Stimulated activated CD8-positive, alpha-beta memory T cell treated with anti-CD3 and anti-CD28 coated beads, Interleukin-7, amount 100 ng/mL, for 48 hours (primary cell): ENCODE measurements around the gene NOXO1.
A peak's percentile ranks its signal among the peaks of the same experiment; 100 is the strongest.
"Not testable (repeated sequence)": the region's sequence is repeated elsewhere in the genome, so short reads cannot be mapped to it uniquely, and the experiment has no call there.

ENCODE experiments used
- DNase-seq, 2 donors: peaks; one replicate each; pipeline ENCODE4 v3.0.0-alpha.2; 2020; ENCODE audit warnings: low read depth in 1 of 2; ENCODE audit errors: extremely low read depth in 1 of 2

Gene NOXO1

DNA sequence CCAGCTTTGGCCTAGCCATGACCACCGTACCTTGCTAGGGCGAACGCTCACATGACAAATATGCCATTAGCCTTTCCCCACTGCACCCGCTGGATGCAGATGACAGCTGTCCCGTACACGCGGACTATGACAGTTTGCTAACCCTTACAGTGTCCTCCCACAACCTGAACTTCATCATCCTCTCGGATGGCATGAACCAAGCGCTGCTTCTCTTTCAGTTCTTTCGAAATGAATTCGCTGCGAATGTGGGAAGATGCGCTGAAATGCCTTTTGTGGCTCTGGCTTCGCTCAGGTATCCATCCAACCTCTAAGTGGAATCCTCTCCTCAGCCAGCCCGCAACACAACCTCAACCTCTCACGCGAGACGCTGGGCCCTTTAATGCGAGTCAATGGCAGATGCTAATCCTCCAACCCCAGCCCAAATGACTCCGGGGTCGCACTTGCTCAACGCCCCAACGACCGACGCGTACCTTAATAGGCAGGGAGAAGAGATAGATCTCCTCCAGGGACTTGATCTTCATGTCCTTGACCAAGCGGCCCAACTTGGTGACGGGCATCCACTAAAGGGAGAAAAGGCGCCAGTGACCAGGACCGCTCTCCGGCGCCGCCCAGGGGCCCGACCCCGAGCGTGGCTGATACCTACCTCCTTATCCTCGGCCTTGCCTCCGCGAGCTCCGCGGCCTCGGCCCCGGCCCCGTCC is 17.3 kb downstream of the NOXO1 start:
- no peak for DNase-seq

DNA sequence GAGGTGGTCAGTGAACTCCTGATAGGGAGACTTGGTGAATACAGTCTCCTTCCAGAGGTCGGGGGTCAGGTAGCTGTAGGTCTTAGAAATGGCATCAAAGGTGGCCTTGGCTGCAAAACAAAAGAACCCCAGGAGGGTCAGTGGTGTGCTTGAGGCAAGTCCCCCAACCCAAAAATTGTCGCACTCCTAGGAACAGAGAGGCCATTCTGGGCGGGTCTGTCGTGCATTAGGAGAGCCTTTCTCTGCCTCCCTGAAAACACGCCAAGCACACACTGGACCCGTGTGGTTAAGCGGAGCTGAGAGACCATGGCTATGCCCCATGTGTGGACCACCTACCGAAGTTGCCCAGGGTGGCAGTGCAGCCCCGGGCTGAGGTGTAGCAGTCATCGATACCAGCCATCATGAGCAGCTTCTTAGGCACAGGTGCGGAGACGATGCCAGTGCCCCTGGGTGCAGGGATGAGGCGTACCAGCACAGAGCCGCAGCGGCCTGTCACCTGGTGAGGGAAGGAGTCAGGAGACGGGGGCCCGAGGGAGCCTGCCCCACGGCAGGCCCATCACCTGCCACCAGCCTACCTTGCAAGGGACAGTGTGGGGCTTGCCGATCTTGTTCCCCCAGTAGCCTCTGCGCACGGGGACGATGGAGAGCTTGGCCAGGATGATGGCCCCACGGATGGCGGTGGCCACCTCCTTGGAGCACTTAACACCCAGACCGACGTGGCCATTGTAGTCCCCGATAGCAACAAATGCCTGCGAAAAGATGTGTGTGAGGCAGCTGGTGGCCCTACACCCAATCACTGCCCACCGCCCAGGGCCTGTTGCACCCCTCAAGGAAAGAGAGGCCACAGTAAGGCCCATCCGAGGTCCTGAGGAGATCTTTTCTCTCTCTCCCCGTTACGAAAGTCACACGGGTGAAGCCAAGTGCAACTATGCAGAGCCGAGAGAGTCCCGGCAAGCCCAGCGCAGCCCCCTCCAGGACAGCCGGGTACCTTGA is 18.8 kb downstream of the NOXO1 start:
- DNase-seq: not testable (repeated sequence)

DNA sequence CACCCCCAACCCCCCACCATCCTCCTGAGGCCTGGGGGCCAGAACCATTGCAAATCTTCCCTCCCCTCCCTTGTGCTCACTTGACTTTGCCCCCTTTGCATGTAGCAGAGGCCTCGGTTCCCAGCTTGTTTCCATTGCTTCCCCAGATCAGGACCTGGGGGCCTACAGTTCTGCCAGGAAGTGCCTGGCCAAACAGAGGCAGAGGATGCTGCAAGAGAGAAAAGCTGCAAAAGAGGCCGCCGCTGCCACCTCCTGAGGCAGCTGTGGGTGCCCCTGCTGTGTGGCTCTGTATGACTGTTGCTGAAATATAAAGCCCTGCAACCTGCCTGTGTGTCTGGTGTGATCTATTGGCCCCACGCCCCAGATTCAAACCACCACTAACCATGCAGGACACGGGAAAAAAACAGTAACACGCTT is 19.6 kb downstream of the NOXO1 start:
- DNase-seq: no peak

DNA sequence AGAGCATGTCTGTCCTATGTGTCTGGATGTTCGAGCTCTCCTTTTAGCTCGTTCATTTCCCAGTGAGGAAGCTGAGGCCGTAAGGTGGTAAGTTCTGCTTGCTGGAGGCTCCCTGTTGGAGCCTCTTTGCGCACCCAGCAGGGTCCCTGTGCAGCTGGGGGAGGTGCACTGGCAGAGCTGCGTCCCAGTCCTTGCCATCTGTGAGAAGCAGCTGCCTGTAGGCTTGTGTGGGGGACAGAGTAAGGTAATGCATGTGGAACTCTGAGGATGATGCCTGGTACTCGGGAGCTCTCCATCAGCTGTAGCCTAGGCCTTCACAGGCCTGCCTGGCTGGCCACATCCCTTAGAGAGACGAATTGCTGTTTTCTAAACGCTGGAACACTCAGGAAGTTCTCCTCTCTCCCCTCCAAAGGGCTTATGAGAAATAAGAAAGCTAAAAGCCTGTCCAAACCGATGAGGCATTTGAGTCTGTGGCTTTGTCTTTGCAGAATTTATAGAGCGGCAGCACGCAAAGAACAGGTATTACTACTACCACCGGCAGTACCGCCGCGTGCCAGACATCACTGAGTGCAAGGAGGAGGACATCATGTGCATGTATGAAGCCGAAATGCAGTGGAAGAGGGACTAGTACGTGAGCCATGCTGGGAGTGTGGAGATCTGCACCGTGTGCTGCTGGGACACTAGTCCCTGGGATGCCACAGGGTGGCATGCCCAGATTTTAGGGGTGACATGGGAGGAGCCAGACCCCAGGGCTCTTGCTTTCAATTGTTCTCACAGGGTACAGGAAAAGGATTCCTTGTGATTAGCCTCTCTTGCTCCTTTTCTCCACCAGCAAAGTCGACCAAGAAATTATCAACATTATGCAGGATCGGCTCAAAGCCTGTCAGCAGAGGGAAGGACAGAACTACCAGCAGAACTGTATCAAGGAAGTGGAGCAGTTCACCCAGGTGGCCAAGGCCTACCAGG is 20.3 kb downstream of the NOXO1 start:
- DNase-seq: no peak

DNA sequence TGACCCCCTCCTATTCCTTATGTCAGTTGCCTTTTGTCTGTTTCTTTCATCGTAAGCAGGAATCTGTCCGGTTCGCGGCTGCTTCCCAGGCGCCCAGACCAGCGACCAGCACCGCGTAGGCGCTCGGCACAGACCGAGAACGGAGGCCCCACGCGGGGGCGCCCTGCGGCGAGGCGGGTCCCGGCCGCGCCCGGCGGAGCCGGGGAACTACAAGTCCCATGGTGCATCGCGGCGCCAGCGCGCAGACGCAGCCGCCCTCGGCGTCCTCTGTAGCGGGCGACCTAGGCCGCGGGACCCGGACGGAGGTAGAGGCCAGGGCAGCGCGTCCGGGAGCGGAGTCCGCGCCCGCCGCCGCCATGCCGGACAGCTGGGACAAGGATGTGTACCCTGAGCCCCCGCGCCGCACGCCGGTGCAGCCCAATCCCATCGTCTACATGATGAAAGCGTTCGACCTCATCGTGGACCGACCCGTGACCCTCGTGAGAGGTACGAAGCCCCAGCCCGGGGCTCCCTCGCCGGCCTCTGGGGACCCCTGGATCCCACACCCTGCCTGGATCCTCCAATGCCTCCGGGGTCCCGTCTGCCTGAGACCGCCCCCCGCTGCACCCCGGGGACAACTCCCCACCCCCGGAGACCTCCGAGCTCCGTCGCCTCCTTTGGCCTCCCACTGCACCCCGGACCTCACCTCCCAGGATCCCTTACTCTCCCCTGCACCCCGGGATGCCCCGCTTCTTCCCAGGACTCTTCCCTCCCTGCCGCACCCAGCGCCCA is 21.8 kb downstream of the NOXO1 start, which contains the start of gene NDUFB10:
NDUFB10 (plus strand) TSS at position 270 of the 771 bp plus-strand sequence; CDS start at position 357, 87 bp downstream.
- peak; percentile 86 for DNase-seq

DNA sequence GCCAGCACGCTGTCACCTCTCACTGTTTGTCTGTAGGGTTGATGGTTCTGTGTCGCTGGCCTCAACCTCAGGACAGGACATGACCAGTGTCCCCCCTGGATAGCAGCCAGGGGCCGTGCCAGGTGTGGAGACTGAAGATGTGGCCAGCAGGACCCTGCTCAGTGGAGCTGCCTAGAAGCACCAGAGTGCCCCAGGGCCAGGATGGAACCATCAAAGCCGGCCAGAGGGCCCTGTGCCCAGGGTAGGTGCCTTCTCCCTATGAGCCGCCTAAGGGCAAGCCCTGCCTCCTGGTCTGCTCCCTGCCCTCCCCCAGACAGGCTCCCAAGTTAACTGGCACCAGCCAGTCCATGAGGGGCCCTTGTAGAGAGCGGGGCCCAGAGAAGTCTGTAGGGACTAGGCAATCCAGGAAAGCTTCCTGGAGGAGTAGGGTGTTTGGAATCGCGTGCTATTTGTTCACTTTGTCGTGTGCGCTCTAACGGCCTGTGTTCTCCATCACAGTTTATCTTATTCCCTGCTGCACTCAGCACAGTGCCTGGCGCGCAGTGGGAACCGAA is 22.5 kb downstream of the NOXO1 start:
- no peak for DNase-seq

DNA sequence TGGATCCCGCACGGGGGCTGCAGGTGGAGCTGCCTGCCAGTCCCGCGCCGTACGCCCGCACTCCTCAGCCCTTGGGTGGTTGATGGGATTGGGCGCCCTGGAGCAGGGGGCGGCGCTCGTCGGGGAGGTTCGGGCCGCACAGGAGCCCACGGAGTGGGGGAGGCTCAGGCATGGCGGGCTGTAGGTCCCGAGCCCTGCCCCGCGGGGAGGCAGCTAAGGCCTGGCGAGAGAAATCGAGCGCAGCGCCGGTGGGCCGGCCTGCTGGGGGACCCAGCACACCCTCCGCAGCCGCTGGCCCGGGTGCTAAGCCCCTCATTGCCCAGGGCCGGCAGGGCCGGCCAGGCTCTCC is 23.2 kb downstream of the NOXO1 start:
- not testable (repeated sequence) for DNase-seq

DNA sequence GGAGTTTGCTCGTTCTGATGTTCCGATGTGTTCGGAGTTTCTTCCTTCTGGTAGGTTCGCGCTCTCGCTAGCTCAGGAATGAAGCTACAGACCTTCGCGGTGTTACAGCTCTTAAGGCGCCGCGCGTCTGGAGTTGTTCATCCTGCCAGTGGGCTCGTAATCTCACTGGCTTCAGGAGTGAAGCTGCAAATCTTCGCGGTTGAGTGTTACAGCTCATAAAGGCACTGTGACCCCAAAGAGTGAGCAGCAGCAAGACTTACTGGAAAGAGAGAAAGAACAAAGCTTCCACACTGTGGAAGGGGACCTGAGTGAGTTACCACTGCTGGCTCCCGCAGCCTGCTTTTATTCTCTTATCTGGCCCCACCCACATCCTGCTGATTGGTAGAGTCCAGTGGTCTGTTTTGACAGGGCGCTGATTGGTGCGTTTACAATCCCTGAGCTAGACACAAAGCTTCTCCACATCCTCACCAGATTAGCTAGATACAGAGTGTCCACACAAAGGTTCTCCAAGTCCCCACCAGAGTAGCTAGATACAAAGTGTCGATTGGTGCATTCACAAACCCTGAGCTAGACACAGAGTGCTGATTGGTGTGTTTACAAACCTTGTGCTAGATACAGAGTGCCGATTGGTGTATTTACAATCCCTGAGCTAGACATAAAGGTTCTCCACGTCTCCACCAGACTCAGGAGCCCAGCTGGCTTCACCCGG is 23.7 kb downstream of the NOXO1 start:
- not testable (repeated sequence) for DNase-seq

DNA sequence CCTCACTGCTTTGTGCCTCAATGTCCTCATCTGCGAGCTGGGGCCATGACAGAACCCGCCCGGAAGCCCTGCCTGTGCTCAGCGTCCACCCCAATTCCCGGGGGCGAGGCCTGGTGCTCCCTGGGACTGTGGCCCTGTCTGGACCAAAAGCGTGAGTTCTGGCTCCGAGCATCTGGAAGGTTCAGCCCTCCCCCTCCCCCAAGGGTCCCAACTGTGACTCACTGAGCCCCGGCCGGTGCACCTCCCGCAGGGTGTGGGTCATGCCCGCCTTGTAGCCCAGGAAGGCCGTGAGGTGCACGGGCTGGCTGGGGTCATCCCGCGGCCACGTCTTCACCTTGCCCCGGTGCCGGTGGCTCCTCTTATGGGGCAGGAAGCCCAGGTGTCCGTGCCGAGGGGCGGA is 27.5 kb downstream of the NOXO1 start:
- no peak for DNase-seq

DNA sequence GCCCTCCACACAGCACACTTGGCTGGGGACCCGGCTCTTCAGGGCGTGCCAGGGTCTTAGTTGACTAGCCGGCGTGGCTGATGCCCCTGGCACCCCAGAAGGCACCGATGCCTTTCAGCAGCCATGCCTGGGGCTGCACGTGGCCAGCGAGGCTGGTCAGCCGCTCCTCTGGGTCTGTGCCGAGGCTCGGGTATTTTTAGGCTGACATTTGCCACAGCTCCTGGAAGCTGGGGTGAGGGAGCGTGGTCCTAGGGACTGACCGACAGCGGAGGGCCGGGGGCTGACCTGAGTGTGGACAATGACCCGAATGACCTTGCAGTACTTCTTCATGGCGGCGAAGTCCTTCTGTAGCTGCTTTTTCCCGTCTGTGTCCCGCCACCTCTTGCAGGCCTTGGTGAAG is 30.7 kb downstream of the NOXO1 start:
- no peak for DNase-seq

DNA sequence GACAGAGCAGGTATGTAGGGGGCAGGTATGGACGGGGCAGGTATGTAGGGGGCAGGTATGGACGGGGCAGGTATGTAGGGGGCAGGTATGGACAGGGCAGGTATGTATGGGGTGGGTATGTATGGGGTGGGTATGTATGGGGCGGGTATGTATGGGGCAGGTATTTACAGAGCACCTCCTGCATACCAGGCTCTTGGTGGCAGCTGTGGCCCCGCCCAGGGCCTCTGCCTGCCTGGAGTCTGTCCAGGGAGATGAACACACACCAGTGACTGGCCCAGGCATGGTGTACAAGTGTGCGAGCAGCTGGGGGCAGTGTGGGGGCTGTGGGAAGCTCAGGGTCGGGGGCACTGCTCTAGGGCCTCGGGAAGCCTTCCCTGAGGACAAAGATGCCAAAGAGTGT is 31.2 kb downstream of the NOXO1 start:
- no peak for DNase-seq

DNA sequence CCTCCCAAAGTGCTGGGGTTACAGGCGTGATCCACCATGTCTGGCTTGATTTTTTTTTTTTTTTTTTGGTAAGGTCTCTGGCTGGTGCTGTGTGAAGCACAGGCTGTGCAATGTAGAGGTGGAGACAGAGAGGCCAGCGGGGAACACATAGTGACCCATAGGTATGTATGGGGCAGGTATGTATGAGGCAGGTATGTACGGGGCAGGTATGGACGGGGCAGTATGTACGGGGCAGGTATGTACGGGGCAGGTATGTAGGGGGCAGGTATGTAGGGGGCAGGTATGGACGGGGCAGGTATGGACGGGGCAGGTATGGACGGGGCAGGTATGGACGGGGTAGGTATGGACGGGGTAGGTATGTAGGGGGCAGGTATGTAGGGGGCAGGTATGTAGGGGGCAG is 31.8 kb downstream of the NOXO1 start:
- DNase-seq: no peak

DNA sequence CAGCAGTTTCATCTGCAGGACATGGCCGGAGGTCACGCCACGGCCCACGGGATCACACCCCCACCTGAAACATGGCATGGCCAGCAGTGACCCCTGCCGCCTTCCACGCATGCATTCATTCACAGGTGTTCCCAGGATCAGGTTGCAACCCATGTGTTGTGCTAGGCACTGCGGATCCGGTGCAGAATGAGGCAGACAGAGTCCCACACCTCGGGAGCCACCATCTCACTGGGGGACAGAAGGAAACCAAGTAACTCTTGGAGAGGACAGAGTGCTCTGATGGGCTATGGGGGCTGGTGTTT is 33.9 kb downstream of the NOXO1 start:
- DNase-seq: no peak

DNA sequence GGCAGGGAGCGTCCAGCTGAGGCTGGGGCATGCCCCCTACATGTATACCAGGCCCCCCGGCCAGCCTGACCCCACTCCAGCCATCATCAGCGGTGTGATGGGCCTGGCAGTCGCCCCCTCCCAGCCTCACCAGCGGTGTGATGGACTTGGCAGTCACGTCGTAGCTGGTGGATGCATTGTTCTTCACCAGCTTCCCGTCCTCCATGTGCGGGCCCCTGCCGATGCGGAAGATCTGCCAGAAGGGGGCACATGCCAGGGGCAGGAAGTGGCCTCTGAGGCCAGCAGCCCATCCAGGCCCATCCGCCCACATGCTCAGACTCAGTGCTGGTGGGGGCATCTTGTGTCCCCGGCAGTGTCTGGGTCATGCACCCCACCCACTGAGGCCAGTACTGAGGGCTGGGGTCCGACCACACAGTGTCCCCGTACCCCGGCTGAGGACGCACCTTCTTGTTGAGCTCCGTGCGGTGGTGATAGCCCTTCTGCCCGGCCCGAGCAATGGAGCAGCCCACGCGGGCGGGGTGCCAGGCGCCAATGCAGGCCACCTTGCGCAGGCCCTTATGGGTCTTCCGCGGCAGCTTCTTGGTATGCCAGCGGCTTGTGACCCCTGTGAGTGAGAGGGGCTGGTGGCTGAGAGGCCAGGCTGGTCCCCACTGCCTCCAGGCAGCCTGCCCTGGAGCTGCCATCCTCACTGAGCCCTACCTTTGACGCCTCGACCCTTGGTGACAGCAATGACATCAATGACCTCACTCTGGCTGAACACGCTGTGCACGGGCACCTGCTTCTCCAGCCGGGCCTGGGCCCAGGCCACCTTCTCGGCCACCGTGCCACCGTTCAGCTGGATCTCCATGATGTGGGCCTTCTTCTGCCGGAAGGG is 34.5 kb downstream of the NOXO1 start:
- no peak for DNase-seq

DNA sequence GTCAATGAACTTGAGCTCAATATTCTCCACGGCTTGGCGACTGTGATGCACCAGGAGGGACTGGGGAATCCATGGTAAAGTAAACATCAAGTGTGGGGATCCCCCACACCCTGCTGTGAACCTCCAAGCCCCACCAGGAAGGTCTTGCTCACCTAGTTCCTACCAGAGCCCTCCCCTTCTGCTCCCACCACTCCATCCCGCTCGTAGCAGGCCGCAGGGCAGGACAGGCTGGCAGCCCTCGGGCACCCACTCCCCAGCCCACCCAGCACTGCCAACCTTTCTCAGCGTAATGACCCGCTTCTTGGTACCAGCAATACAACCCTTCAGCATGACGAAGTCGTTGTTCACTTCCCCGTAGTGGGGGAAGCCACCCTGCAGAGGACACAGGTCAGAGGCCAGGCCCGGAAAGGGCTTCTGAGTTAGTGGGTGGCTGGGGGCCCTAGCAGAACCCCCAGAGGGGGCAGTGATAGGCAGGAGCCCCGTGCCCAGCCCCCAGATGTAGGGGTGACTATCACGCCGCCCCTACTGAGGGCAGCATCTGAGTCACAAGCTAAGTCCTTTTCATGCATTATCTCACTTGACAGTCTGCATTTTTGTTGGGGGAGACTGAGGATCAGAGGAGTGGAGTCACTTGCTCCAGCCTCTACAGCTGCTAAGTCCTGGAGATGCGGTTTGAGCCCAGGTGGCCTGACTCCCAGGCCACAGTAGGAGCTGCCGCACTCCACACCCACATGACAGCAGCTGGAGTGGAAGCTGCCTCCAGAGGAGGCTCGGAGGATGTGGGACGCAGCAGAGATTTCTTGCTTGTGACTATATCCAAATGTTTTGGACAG is 35.5 kb downstream of the NOXO1 start:
- no peak for DNase-seq

DNA sequence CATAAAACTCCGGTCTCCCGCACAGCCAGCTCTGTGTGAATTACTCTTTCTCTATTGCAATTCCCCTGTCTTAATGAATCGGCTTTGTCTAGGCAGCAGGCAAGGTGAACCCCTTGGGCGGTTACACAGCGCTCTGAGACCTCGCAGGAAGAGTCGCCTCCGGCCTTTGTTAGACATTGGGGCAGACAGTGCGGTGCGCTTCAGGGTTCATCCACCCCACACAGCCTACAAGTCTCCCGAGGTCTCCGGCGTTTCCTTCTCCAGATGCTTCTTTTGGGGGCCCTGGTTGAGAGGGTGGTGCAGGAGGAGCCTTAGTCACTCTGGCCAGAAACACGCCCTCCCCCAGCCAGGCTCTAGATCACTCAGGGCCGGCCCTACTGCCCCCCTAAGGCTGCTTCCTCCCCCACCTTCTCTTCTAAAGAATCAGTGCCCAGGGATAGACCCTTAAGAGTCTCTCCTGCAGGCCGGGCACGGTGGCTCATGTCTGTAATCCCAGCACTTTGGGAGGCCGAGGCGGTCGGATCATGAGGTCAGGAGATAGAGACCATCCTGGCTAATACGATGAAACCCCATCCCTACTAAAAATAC is 36.6 kb downstream of the NOXO1 start:
- no peak for DNase-seq
